ENCODE measurements around the gene ACAD11.

Gene ACAD11

GRCh38 chr3:132549890-132550578 lies 109.6 kb downstream of the ACAD11 start:
- no peak for DNase-seq

DNA sequence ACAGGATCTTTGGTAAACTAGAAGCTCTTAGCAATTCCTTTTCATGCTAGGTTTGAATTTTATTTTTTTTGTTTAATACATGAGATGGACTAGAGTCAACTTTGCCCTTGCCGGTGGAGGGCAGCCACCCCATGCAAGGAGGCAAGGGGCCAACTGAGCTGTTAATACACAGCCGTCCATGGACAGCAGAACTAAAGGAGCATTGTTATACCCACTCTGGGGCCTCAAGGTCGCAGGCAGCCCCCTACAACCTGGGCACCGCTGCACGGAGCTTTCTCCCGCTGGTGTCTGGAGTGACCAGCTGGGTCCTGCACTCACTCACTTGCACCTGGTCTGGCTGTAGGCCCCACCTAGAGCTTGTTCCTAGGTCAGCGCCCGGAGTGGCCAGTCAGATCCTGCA lies 110.4 kb downstream of the ACAD11 start:
- DNase-seq = no peak

DNA sequence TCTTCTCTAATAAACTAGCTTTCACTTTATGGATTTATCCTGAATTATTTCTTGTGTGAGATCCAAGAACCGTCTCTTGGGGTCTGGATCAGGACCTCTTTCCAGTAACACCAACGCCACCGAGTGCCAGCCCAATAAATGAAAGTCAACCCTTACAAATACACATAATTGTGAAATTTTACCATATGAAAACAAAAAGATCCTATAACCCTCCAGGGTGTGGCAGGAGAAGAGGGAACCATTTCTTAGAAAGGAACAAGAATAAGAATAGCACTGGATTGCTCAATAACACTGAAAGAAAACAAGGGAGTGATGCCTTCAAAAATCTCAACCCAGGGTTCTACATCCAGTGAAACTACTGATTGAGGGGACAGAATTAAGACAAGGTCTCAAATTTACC lies 114.1 kb downstream of the ACAD11 start:
- no peak for DNase-seq

- DNase-seq = no peak
Observed at GRCh38 chr3:132544130-132544529, 115.5 kb downstream of the ACAD11 start.

DNA sequence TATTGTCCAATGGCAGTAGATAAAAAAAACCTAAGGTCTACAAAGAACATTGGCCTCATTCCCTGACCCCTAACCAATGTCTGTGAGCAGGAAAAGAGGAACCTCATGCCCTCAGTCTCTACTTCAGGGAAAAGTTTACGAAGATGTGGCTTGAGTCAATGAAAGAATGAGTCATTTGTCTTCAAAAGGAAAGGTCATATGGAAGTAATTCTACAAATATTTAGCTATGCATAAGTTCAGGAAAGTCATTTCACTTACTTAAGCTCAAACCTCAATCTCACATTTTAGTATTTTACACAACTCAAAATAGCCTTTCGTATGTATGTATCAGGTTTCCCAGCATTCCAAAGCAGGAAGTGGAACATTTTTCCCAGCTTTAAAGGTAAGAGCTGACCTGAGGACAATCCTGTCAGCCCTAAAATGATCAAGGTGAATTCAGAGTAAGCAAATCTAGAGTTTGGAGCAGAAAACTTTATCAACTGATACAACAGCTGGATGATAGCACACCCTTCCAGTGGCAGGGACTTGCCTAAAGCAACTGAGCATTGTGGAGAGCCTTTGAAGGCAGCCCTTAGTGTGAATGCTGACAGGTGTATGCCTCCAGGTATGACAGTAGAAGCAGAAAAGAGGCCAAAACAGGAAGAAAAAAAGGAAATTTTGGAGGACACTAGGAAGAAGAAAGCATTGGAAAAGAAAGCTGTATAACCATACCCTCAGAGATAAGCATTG lies 116.4 kb downstream of the ACAD11 start:
- no peak for DNase-seq

DNA sequence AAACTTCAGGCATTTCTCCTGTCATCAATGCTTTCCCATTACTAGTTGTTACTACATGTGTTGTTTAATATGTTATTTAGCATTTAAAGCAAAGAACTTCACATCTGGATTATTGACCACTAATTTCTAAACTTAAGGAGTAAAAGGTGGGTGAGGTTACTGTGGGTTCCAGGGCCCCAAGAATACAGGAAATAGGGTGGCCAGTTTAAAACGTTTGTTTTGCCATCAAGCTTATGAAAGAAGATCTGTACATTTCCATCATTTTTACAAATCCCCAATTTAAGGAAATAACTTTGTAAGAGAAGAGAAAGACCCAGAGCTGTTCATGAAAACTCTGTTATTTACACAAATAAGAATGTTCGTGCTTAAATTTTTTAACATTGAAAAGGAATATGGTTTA lies 117.0 kb downstream of the ACAD11 start:
- DNase-seq = no peak

- no peak for DNase-seq
Observed at GRCh38 chr3:132539681-132540080, 119.9 kb downstream of the ACAD11 start.

DNA sequence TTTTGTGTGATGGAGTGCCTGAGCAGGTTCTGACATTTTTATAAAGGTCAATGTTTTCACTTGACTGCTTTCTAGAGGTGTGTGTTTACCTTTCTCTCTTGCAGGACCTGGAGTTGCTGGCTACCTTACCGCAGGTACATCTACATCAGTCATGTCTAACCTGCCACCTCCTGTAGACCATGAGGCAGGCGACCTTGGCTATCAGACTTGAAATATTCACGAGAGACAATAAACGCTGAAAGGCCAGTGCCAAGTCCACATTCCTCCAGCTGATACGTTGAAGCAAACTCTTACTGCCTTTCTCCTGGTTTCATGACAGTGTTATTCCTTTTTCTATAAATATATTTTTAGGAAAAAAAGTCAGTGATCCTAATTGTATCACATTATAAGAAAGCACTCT lies 121.5 kb downstream of the ACAD11 start:
- DNase-seq = no peak

GRCh38 chr3:132537297-132537696 lies 122.3 kb downstream of the ACAD11 start:
- no peak for DNase-seq

- DNase-seq = no peak
Observed at GRCh38 chr3:132536442-132537153, 123.0 kb downstream of the ACAD11 start.

DNA sequence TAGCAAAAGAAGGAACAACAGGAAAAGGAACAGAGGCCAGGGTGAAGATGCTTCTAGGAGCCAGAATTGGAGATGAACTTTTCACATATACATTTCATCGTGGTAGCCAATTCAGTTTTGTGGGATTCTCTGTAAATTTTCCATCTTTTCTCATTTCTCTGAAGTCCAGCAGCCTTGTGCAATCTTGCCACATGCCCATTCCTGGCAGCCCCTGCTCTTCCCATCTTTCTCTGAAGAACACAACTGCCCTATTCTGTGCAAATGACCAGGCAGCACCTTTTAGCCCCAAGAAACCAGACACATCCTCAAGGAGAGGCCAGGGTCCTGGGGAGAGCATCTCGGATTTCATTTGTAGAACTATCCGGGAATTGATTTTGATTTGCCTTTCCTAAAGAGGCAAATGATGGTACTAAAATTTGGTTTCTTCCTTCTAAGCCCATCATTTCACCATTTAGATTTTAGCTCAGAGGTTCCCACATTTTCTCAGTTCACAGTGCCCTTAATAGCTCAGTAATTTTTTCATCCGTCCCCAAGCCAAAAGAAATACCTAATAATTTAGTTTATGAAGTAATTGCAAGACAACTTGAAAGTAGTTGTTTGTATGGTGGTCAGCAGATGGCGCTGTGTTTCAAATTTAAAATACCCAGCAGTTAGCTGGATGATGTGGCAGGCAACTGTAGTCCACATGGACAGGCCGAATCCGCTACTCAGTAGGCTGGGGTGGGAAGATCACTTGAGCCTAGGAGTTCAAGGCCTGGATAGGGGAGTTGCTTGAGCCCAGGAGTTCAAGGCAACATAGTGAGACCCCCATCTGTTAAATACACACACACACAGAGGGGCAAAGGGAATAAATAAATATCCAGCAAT lies 123.8 kb downstream of the ACAD11 start:
- peak; percentile 6 for DNase-seq

DNA sequence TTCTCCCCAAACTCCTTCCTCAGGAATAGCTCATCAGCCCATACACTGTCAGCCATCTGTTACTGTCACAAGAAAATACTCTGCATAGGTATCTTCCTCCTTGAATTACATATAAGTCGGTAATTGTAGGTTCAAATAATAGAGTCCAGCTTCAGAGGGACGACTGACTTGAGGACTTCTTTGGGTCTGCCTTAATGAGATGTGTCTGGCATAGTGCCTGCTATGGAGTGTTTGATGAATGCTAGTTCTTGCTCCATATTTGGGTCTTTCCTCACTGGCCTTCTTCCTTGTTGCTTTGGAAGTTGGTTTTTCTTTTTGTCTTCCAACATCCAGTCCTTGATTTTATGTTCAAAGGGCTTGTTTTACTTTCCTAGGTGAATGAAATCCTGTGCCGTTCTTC lies 129.0 kb downstream of the ACAD11 start:
- no peak for DNase-seq

GRCh38 chr3:132522353-132522752 lies 137.3 kb downstream of the ACAD11 start:
- DNase-seq = no peak

DNA sequence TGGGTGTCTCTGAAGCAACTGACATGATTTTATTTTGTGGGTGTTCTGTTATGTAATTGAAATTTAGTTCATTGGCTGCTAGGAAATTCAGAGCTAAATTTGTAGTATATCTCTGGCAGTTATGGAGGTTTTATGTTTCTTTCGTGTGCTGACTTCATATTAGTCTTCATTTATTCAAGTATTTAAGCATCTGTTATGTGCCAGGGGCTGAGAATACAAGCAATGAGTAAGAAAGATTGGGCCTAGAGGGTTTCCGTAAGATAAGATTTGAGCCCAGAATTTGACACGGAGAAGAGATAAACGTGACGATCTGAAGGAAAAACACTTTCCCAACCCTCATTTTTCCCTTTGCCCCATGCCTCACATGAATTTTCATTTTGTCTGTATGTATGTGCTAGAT lies 137.7 kb downstream of the ACAD11 start:
- no peak for DNase-seq

GRCh38 chr3:132519914-132520313 lies 139.7 kb downstream of the ACAD11 start:
- no peak for DNase-seq

GRCh38 chr3:132517311-132517710 lies 142.3 kb downstream of the ACAD11 start:
- no peak for DNase-seq

- no peak for DNase-seq
Observed at GRCh38 chr3:132513057-132513456, 146.6 kb downstream of the ACAD11 start.

GRCh38 chr3:132509506-132509905 lies 150.1 kb downstream of the ACAD11 start:
- DNase-seq = no peak

DNA sequence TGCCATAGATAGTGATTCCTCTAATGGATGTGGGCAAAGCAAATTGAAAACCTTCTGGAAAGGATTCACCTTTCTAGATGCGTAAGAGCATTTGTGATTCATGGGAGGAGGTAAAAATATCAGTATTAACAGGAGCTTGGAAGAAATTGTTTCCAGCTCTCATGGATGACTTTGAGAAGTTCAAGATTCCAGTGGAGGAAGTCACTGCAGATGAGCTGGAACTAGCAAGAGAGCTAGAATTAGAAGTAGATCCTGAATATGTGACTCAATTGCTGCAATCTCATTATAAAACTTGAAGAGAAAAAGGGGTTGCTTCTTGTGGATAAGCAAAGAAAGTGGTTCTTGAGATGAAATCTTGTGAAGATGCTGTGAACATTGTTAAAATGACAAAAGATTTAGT lies 150.5 kb downstream of the ACAD11 start:
- no peak for DNase-seq

All from DMS79 (cell line).